ENCODE results near the gene SSRP1.
"Not testable (repeated sequence)": the region's sequence is repeated elsewhere in the genome, so short reads cannot be mapped to it uniquely, and the experiment has no call there.

The SSRP1 gene, protein sequence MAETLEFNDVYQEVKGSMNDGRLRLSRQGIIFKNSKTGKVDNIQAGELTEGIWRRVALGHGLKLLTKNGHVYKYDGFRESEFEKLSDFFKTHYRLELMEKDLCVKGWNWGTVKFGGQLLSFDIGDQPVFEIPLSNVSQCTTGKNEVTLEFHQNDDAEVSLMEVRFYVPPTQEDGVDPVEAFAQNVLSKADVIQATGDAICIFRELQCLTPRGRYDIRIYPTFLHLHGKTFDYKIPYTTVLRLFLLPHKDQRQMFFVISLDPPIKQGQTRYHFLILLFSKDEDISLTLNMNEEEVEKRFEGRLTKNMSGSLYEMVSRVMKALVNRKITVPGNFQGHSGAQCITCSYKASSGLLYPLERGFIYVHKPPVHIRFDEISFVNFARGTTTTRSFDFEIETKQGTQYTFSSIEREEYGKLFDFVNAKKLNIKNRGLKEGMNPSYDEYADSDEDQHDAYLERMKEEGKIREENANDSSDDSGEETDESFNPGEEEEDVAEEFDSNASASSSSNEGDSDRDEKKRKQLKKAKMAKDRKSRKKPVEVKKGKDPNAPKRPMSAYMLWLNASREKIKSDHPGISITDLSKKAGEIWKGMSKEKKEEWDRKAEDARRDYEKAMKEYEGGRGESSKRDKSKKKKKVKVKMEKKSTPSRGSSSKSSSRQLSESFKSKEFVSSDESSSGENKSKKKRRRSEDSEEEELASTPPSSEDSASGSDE

GRCh38 chr11:57335343-57336110, at the start of gene SSRP1:
TSS of gene SSRP1 (minus strand) at chr11:57335892. CDS start at chr11:57335121, 771 bp downstream.
- peak; percentile 88 for DNase-seq

- DNase-seq = no peak
Measured at GRCh38 chr11:57380975-57381374, 45.3 kb upstream of the SSRP1 start, which contains the start of gene PRG3. TSS of gene PRG3 (minus strand) at chr11:57381150. CDS start at chr11:57380708, 442 bp downstream.

- peak; percentile 11 for DNase-seq
Measured at GRCh38 chr11:57379732-57380131, 44.0 kb upstream of the SSRP1 start.

DNA sequence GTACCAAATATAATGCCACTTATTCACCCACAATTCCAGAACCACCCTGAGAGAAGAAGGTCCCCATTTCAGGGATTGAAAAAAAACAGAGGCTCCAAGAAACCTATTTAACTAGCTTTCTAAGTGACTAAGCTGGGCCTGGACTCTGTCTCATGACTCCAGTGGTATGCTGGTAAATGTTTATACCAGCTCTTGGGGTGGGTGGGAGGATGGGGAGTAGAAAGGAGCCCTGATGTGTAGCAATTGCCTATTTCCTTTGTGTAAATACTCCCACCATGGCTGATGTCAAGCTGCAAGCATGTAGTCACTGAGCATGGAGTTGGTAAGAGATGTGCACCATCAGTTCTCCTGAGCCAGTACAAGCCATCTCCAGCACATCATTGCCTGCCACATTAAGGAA, 42.5 kb upstream of the SSRP1 start:
- no peak for DNase-seq

GRCh38 chr11:57377107-57377506, 41.4 kb upstream of the SSRP1 start:
- no peak for DNase-seq

DNA sequence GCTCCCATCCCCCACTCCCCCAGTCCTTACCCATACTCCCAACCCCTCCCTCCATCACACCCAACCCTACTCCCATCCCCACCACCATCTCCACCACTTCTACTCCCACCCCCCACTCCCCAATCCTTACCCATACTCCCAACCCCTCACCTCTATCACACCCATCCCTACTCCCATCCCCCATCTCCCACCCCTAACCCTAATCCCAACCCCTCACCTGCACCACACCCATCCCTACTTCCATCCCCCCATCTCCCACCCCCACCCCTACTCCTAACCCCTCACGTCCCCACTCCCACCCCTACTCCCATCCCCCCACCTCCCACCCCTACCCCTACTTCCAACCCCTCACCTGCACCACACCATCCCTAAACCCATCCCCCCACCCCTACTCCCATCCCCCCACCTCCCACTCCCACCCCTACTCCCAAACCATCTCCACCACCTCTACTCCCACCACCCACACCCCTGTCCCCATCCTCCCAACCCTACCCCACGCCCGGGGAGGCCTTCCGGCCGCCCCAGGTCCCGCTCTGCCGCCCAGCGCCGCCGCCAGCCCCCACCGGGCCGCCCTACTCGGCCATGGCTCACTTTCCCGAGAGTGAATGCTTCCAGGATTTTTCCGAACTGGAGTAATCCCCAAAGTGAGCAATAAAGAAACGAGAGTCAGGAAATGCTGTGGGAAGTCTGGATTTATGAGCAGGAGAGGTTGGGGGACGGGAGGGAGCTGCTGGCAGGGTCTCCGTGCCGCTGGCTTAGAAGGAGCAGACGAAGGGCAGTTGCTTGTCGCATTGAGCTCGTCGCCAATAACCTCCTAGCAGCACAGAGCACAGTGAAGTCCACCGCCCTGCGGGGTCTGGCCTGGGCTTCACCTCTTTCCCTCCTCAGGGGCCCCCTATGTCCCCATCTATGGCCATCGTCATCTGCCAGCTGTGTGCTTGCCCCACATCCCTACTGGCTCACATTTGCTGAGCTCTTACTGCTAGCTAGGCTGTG, 40.7 kb upstream of the SSRP1 start:
- no peak for DNase-seq

DNA sequence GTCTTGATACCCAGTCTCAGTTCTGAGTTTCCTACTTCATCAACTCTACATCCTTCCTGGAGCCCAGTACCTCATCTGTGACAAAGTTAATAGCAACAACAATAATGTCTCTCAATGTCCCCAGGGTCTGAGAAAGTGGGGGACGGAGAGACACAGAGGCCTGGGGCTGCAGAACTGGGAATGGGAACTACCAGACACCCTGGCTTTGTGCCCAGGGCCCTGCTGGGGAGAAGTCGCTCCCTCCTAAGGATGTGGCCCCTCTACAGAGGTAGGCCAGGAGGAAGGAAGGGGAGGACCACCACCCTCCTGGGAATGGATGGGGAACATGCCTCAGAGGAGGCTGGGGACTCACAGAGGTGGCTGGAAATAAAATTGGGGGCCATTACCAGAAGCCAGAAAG, 39.8 kb upstream of the SSRP1 start:
- no peak for DNase-seq

GRCh38 chr11:57374966-57375365, 39.3 kb upstream of the SSRP1 start:
- DNase-seq = no peak

DNA sequence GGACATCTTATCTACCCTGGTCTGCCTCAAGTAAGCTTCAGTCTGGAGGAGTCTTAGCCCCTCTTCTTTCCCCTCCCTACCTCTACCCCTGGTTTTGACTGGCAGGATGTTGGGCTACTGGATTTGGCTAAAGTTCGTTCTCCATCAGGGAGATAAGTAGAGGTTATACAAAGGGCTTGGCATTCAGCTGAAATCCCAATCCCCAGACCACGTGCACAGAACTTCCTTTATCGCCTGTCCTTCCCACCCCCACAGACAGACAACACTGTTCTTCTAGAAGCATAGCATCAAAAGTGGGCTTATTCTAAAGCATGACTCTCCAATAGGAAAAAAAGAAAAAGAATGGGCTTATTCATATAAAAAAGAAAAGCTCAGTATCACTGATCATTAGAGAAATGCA, 37.5 kb upstream of the SSRP1 start:
- no peak for DNase-seq

DNA sequence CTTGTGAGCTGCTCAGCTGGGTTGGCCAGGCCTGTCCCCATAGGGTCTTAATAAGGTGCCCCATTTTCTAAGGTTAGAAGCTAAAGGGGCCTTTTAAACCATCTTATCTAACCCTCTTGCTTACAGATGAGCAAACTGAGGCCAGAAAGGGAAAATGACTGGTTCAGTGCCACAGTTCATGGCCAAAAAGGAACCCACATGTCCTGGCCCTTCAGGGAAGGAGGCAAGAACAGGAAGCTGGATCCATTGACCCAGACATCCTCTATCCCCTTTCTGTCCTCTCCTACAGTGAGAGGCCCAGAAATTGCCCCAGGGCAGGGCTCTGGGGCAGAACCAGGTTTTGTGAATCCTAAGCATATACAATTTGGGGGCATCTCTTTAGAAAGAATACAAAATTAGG, 35.2 kb upstream of the SSRP1 start:
- DNase-seq = no peak

GRCh38 chr11:57370251-57370650, 34.6 kb upstream of the SSRP1 start:
- DNase-seq = no peak

DNA sequence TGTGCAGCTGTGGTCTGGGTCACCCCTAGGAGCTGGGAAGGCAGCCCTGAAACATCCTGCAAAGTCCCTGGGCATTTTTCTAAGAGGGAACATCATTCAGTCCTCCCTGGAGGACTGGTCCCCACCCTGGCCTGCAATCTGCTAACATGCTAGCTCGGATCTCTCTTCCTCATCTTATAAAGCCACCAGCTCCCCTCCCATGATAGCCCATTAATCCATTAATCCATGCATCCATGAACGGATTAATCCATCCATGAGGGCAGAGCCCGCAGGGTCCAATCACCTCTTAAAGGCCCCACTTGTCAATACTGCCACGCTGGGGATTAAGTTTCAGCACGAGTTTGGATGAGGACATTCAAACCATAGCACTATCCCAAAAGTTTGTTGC, 33.1 kb upstream of the SSRP1 start:
- no peak for DNase-seq

DNA sequence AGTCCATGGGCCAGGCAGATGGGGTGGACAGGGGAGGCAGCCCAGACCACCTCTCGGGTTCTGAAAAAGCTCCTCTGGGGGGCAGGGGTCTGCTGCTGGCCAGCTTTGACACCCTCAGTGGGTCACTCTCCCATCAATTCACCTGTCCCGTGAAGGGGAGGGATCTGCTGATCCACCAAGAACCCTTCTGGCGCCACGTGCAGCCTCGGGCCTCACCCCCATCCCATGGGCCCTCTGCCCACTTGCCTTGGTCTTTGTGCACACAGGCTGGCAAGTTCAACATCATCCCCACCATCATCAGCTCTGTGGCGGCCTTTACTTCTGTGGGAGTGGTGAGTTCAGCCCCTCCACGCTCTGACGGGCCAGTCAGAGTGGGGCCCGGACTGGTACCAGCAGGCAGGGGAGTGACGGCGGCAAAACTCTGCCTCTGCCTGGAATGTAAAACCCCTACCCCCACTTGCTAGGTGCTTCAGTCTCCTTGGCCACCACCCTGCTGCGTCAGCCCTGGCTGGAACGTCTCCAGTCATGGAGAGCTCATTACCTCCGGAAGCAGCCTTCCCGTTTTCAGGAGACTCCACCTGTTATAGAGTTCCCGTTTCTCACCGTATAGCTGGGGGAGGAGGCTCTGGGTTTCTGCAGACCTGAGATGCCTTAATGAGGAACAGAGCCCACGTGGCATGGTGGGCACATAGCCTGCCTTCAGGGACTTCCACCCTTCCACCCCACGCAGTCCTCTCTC, 32.6 kb upstream of the SSRP1 start:
- no peak for DNase-seq

GRCh38 chr11:57364851-57365660, 29.4 kb upstream of the SSRP1 start:
- DNase-seq = no peak

DNA sequence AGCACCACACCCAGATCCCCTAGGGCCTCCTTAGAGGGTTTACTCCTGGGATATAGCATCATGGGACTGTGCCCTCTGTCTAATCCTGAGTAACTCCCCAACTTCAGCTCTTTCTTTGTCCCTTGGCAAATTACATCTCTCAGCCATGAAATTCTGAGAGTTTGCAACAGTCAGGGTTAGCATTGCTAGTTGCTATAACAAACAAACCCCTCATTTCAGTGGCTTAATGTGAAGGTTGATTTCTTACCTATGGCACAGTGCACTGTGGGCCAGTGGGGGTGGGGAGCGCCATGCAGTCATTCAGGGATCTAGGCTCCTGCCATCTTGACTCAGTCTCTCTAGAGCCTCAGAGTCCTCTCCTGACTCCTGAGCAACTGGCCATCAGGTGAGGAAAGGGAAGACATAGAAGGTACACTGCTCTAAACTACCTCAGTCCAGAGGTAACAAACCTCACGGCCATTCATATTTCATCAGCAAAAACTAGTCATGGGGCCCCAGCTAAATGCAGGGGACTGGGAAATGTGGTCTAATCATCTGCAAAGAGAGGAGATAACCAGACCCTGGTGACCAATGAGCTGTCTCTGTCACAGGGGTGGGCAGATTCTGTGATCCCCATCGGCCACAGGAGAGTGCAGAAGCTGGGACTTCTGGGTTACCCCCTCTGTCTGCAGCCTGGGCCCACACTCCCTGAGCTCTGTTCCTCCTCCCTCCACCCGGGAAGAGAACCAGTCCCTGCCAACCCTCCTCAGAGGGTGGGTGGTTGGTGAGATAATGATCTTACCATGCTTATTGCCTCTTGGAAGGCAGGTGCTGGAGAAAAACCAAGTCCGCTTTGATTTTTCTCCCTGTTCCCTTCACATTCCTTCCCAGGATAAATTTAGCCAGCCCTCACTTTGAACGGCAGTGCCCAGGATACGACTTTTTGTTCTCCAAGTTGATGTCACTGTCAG, 27.7 kb upstream of the SSRP1 start:
- DNase-seq = no peak

DNA sequence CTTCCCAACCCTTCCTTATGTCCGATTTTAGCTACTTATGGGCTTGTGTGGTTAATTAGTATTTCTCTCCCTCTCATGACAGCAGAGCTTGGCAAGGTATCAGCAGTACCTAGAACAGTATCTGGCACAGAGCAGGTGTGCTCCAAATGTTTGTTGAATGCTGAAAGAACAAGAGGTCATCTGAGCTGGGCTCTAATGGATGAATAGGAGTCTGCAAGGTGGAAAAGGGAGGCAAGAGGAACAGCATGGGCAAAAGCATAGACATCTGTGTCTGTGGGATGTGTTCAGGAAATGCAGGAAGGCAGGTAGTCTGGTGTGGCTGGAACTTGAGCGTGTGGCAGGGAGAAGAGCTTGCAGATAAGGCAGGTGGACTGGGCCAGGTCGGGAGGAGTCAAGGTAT, 26.2 kb upstream of the SSRP1 start:
- DNase-seq = no peak

DNA sequence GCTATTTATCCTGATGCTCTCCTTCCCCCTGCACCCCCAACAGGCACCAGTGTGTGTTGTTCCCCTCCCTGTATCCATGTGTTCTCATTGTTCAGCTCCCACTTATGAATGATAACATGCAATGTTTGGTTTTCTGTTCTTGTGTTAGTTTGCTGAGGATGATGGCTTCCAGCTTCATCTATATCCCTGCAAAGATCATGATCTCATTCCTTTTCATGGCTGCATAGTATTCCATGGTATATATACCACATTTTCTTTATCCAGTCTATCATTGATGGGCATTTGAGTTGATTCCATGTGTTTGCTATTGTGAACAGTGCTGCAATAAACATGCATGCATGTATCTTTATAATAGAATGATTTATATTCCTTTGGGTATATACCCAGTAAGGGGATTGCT, 25.7 kb upstream of the SSRP1 start:
- not testable (repeated sequence) for DNase-seq

DNA sequence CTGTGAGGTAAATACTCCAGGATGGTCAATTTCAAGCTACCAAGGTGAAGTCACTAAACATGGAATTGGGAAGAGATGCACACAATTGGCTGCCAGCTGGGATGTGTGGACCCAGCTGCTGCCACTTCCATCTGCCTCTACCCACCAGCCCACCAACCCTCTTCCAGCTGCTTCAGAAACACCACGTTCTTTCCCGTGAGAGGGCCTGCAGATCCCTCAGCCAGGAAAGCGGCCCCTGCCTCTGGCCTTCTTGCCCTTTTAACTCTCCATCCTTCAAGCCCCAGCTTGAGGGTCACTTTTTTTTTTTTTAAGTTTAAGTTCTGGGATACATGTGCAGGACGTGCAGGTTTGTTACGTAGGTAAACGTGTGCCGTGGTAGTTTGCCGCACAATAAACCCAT, 25.3 kb upstream of the SSRP1 start:
- no peak for DNase-seq

GRCh38 chr11:57359896-57360690, 24.4 kb upstream of the SSRP1 start:
- no peak for DNase-seq

All from fibroblast of upper back skin (primary cell).